ENCODE results near the gene CNN3. TPM values are rescaled to one million over a fixed set of nuclear protein-coding genes. Genes with fewer than 3 reads are reported as not detected.

CNN3 gene
- total RNA-seq, 4 donors from 2014 or later, result 11.9 to 21.8 (median 16.1) TPM

GRCh38 chr1:94937820-94938219 is 10.9 kb upstream of the CNN3 start:
- Histone ChIP-seq H3K4me1 (no peaks in the 10 kb centered on the region), H3K36me3 (no peaks in the 10 kb centered on the region), H3K9me3 (no peaks in the 10 kb centered on the region), H3K4me3 (no peak overlapping the region), H3K27ac (no peak overlapping the region), H3K27me3 (no peaks in the 10 kb centered on the region)
- in situ Hi-C loops (cut with MboI; ENCODE audit: low sequenced_read_pairs in 4 of 4), result no loop called here
- ATAC-seq (no peak), DNase-seq (no peak)
- no peak for TF ChIP-seq POLR2A (IDR thresholded peaks at IDR 0.05)
- intact Hi-C loops (cut with DNase I; ENCODE audit: low total_unique reads), result no loop called here

- no peak overlapping the region for H3K27ac ChIP-seq
- in situ Hi-C loops (cut with MboI; ENCODE audit: low sequenced_read_pairs in 4 of 4), result no loop called here
- no peak for TF ChIP-seq POLR2A (IDR thresholded peaks at IDR 0.05)
- no peak for TF ChIP-seq CTCF (IDR thresholded peaks at IDR 0.05 in 4 of 5, conservative IDR thresholded peaks at IDR 0.05 in 1 of 5)
Observed at GRCh38 chr1:94936861-94937620, 10.1 kb upstream of the CNN3 start.

GRCh38 chr1:94935476-94935875 is 8.6 kb upstream of the CNN3 start:
- intact Hi-C loops (cut with DNase I; ENCODE audit: low total_unique reads) (no loop called here), in situ Hi-C loops (cut with MboI; ENCODE audit: low sequenced_read_pairs in 4 of 4) (no loop called here)
- Histone ChIP-seq H3K4me1 (no peaks in the 10 kb centered on the region), H3K36me3 (no peaks in the 10 kb centered on the region), H3K27ac (no peak overlapping the region), H3K9me3 (no peaks in the 10 kb centered on the region), H3K27me3 (no peaks in the 10 kb centered on the region), H3K4me3 (no peak overlapping the region)
- no peak for DNase-seq
- TF ChIP-seq POLR2A (IDR thresholded peaks at IDR 0.05), result no peak
- no peak for TF ChIP-seq CTCF (IDR thresholded peaks at IDR 0.05 in 4 of 5, conservative IDR thresholded peaks at IDR 0.05 in 1 of 5)
- no peak for ATAC-seq

More at GRCh38 chr1:94936861-94937620, 10.1 kb upstream of the CNN3 start:
- ATAC-seq (no peak), DNase-seq (no peak)
- intact Hi-C loops (cut with DNase I; ENCODE audit: low total_unique reads), result no loop called here
- Histone ChIP-seq H3K4me1 (no peaks in the 10 kb centered on the region), H3K4me3 (no peak overlapping the region), H3K36me3 (no peaks in the 10 kb centered on the region), H3K27me3 (no peaks in the 10 kb centered on the region), H3K9me3 (no peaks in the 10 kb centered on the region)

- Histone ChIP-seq H3K9me3 (no peaks in the 10 kb centered on the region), H3K36me3 (no peaks in the 10 kb centered on the region), H3K27ac (no peak overlapping the region), H3K4me1 (no peaks in the 10 kb centered on the region), H3K4me3 (no peak overlapping the region), H3K27me3 (no peaks in the 10 kb centered on the region)
- no peak for ATAC-seq
- DNase-seq, result no peak
- TF ChIP-seq CTCF (IDR thresholded peaks at IDR 0.05 in 4 of 5, conservative IDR thresholded peaks at IDR 0.05 in 1 of 5) (no peak), POLR2A (IDR thresholded peaks at IDR 0.05) (no peak)
- in situ Hi-C loops (cut with MboI; ENCODE audit: low sequenced_read_pairs in 4 of 4), result no loop called here
- intact Hi-C loops (cut with DNase I; ENCODE audit: low total_unique reads), result no loop called here
Observed at GRCh38 chr1:94935034-94935433, 8.1 kb upstream of the CNN3 start.

GRCh38 chr1:94934551-94934950 is 7.6 kb upstream of the CNN3 start:
- Histone ChIP-seq H3K27me3 (peaks cover 0 to under 1% (median 0%) of the 10 kb centered on the region in 3 donors), H3K27ac (no peak overlapping the region), H3K9me3 (no peaks in the 10 kb centered on the region), H3K4me1 (no peaks in the 10 kb centered on the region), H3K36me3 (no peaks in the 10 kb centered on the region), H3K4me3 (no peak overlapping the region)
- DNase-seq, result no peak
- no peak for ATAC-seq
- TF ChIP-seq POLR2A (IDR thresholded peaks at IDR 0.05) (no peak), CTCF (IDR thresholded peaks at IDR 0.05 in 4 of 5, conservative IDR thresholded peaks at IDR 0.05 in 1 of 5) (no peak)
- intact Hi-C loops (cut with DNase I; ENCODE audit: low total_unique reads), result no loop called here
- in situ Hi-C loops (cut with MboI; ENCODE audit: low sequenced_read_pairs in 4 of 4), result no loop called here
